NCI-H460 (cell line): Measurements from ENCODE around the gene ODAD3. TPM values are rescaled to one million over a fixed set of nuclear protein-coding genes. Genes with fewer than 3 reads are reported as not detected.
"Not testable (repeated sequence)": the region's sequence is repeated elsewhere in the genome, so short reads cannot be mapped to it uniquely, and the experiment has no call there.

Source experiments
- DNase-seq: peaks from one replicate; pipeline ENCODE4 v3.0.0-alpha.2; 2016; ENCODE audit warnings: low read depth; ENCODE audit errors: extremely low read depth
- total RNA-seq: library from RNA; depleted of rRNA; stranded (reverse); fragments of >200 nt; shearing (Covaris generic); gene quantifications from 2 replicates; pipeline ENCODE4 v1.2.3, GENCODE V29; 2014

ODAD3 gene
- total RNA-seq, 1 experiment from 2014 or later = 0.47 TPM

GRCh38 chr19:11408591-11408990 is 26.3 kb downstream of the ODAD3 start:
- no peak for DNase-seq

DNA sequence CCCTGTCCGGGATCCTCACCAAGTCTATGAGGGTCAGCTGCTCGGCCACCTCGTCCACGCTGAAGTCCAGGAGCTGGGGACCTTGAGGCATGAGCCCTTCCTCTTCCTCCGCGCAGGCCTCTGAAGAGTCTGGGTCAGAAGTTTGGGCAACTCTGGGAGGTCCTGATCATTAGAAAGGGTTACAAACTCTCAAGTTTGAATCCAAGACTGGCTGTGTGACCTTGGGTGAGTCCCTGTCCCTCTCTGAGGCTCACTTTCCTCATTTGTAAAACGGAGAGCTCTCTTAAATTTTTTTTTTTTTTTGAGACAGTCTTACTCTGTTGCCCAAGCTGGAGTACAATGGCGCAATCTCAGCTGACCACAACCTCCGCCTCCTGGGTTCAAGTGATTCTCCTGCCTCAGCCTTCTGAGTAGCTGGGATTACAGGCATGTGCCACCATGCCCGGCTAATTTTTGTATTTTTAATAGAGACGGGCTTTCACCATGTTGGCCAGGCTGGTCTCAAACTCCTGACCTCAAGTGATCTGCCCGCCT is 28.2 kb downstream of the ODAD3 start:
- DNase-seq = not testable (repeated sequence)

DNA sequence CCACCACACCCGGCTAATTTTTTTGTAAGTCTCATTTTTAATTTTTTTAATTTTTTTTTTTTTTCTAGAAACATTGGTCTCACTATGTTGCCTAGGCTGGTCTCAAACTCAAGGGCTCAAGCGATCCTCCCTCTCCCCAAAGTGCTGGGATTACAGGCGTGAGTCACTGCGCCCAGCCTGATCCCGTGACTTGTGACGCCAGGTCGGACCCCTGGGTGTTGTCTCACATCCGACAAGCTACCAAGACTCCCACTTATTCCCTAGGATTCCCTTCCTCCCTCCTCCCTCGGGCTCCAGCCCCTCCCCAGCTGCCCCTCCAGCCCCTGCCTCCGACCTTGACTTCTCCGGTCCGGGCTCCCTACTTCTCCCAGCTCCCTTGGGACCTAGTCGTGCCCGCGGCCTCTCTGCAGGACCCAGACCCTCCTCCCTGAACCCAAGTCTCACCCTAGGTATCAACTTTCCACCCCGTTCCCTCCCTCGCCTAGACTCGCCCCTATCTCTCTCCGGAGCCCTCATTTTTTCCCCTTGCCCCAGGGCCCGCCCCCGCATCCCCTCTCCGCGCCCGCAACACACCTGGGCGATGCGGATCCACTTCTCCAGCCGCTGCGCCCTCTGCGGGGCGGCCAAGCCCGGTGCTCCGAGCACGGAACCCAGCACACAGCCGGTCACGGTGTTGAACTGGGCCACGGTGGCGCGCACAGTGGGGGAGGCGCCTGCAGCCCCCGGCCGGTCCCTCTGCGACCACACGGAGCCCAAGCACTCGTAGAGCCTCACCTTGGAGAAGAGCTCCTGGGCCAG is 28.9 kb downstream of the ODAD3 start:
- no peak for DNase-seq

- no peak for DNase-seq
These were observed 30.2 kb downstream of the ODAD3 start for GRCh38 chr19:11404588-11405222.

GRCh38 chr19:11401808-11402543 is 32.9 kb downstream of the ODAD3 start:
- DNase-seq = no peak

DNA sequence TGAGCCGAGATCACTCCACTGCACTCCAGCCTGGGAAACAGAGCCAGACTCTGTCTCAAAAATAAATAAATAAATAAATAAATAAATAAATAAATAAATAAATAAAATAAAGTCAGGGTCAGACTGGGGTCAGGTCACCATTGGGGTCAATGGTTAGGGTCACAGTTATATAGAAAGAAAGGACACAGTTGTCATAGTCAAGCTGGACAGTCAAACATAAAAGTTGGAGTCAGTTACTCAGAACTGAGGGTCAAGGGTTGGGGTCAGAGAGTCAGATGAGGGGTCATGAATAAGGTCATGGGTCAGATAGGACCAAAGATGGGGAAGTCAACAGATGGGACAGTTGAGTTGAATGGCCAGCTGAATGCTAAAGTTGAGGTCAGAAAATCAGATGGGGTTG is 34.1 kb downstream of the ODAD3 start:
- no peak for DNase-seq

GRCh38 chr19:11399667-11400066 is 35.3 kb downstream of the ODAD3 start:
- DNase-seq = no peak

- DNase-seq = no peak
These were observed 37.8 kb downstream of the ODAD3 start for GRCh38 chr19:11397089-11397610.

DNA sequence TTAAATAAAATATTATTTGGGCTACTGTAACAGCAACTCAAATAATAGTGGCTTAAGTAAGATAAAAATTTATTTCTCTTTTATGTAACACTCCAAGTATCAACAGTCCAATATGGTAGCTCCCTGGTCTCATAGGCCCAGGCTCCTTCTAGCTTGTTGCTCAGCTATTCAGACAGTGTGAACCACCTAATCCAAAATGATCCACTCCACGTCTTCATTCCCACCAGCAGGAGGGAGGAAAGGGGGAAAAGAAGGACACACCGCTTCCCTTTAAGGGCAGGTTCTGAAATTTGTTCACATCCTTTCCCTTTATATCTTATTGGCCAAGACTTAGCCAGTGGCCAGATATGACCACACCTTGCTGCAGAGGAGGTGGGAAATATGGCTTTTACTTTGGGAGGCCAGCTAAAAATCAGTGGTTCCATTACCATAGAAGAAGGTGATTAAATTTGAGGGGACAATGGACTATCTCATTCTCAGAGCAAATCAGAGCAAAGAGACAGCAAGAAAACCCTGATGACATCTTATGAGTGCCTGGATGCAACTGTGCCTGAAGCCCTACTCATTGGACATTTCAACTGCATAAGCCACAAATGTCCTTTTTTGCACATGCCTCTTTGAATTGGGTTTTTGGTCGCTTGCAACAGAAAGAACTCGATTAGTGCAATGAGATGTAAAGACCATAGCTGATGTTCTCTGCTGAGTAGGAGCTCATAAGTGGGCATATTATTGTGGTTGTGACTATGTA is 43.8 kb downstream of the ODAD3 start:
- no peak for DNase-seq

DNA sequence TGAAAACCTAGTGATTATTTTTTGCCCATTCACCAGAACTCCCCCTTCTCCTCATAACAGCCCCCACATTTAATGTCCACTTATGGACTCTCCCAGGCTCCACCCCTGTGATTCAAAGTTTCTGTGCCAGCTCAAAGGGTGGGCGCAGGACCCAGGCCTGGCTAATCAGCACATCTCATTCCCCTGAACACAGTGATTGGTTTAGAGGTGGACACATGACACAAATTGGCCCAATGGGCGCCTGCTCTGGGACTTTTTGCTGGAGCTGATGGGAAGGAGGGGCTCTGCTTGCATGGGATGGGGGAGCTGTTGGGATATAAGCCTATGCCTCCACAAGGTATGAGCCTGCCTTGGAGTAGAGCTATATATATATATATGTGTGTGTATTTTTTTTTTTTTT is 44.6 kb downstream of the ODAD3 start:
- DNase-seq = no peak

GRCh38 chr19:11387162-11388034 is 47.5 kb downstream of the ODAD3 start:
- no peak for DNase-seq

DNA sequence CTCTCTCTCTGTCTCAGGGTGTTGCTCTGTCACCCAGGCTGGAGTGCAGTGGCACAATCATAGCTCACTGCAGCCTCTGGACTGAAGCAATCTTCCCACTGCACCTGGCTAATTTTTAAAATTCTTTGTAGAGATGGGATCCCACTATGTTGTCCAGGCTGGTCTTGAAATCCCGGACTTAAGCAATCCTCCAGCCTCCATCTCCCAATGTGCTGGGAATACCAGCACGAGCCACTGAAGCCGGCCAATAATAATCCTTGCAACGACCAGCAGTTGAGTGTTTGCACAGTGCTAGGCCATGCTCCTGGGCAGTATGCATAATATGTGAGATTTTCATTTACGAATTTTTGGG is 50.2 kb downstream of the ODAD3 start:
- DNase-seq = no peak

GRCh38 chr19:11383706-11384048 is 51.2 kb downstream of the ODAD3 start:
- no peak for DNase-seq

GRCh38 chr19:11382898-11383705 is 51.8 kb downstream of the ODAD3 start:
- no peak for DNase-seq

GRCh38 chr19:11380653-11381537 is 54.0 kb downstream of the ODAD3 start:
- DNase-seq = peak; percentile 91

GRCh38 chr19:11379857-11380350 is 55.0 kb downstream of the ODAD3 start:
- no peak for DNase-seq

- DNase-seq = not testable (repeated sequence)
These were observed 55.6 kb downstream of the ODAD3 start for GRCh38 chr19:11379269-11379845.
